Naive thymus-derived CD4-positive, alpha-beta T cell (primary cell): ENCODE results near the gene CEACAM21. TPM values are rescaled to one million over a fixed set of nuclear protein-coding genes. Genes with fewer than 3 reads are reported as not detected.

Source experiments
- ATAC-seq: fragments of 150-1000 bp; cut with Tn5 transposase; 2 replicates; pipeline ENCODE4 v1.10.0; 2021; ENCODE audit warnings: mild to moderate bottlenecking, moderate library complexity
- CTCF ChIA-PET: fragments of 350-600 bp; sonication (Branson Sonifier 250); formaldehyde crosslinking; loops from one replicate; lab custom pipeline; 2021; ENCODE audit warnings: antibody characterized with exemption; lab: Charles Lee
- POLR2A ChIA-PET: fragments of 350-600 bp; sonication (Branson Sonifier 250); formaldehyde crosslinking; loops from one replicate; lab custom pipeline; 2021; ENCODE audit warnings: antibody characterized with exemption, inconsistent platforms; lab: Charles Lee
- DNase-seq, 9 donors: peaks; one replicate each; pipeline versions ENCODE4 v3.0.0 to v3.0.0-alpha.2; 2020 to 2022; ENCODE audit warnings: mixed read lengths in 1 of 9
- H3K27ac ChIP-seq: one replicate; pipeline ENCODE4 v1.7.0; 2013; ENCODE audit warnings: mild to moderate bottlenecking, low read depth, low read length, moderate library complexity
- H3K27me3 ChIP-seq, 2 donors: one replicate each; pipeline ENCODE4 v1.7.0; 2013; ENCODE audit warnings: low read length in 2 of 2, mild to moderate bottlenecking in 2 of 2, moderate library complexity in 2 of 2; ENCODE audit not compliant: control insufficient read depth in 2 of 2, insufficient read depth in 2 of 2
- H3K36me3 ChIP-seq, 3 experiments: 1 replicate in 2 of 3; 2 replicates in 1 of 3; pipeline ENCODE4 v1.7.0; 2013; ENCODE audit warnings: low read length in 3 of 3, mild to moderate bottlenecking in 3 of 3, moderate library complexity in 1 of 3; ENCODE audit not compliant: insufficient read depth in 3 of 3, control insufficient read depth in 2 of 3
- H3K4me1 ChIP-seq, 2 donors: one replicate each; pipeline ENCODE4 v1.7.0; 2013; ENCODE audit warnings: low read length in 2 of 2, mild to moderate bottlenecking in 2 of 2, moderate library complexity in 1 of 2; ENCODE audit not compliant: control insufficient read depth in 2 of 2, insufficient read depth in 2 of 2
- H3K4me3 ChIP-seq: 2 replicates; pipeline ENCODE4 v1.7.0; 2013; ENCODE audit warnings: mild to moderate bottlenecking, low read length
- H3K9me3 ChIP-seq, 3 experiments: 1 replicate in 2 of 3; 2 replicates in 1 of 3; pipeline ENCODE4 v1.7.0; 2013; ENCODE audit warnings: low read length in 3 of 3; ENCODE audit not compliant: control insufficient read depth in 2 of 3
- H3K27ac Mint-ChIP-seq, 9 donors: one replicate each; pipeline ENCODE4 v1.8.0; 2020 to 2022; ENCODE audit warnings: mixed read lengths in 9 of 9, mild to moderate bottlenecking in 8 of 9, moderate library complexity in 5 of 9, inconsistent platforms in 2 of 9
- H3K27me3 Mint-ChIP-seq, 5 donors: one replicate each; pipeline ENCODE4 v1.8.0; 2021 to 2022; ENCODE audit warnings: mixed read lengths in 5 of 5, mild to moderate bottlenecking in 1 of 5
- H3K36me3 Mint-ChIP-seq, 5 donors: one replicate each; pipeline ENCODE4 v1.8.0; 2020 to 2022; ENCODE audit warnings: mixed read lengths in 5 of 5, mild to moderate bottlenecking in 3 of 5, inconsistent platforms in 1 of 5
- H3K4me1 Mint-ChIP-seq, 7 donors: one replicate each; pipeline ENCODE4 v1.8.0; 2020 to 2022; ENCODE audit warnings: mixed read lengths in 7 of 7, mild to moderate bottlenecking in 3 of 7, inconsistent platforms in 1 of 7
- H3K4me3 Mint-ChIP-seq, 10 donors: one replicate each; pipeline ENCODE4 v1.8.0; 2020 to 2022; ENCODE audit warnings: mild to moderate bottlenecking in 10 of 10, mixed read lengths in 10 of 10, moderate library complexity in 6 of 10, inconsistent platforms in 2 of 10
- H3K9me3 Mint-ChIP-seq, 11 donors: one replicate each; pipeline ENCODE4 v1.8.0; 2020 to 2022; ENCODE audit warnings: mixed read lengths in 11 of 11, mild to moderate bottlenecking in 4 of 11, inconsistent platforms in 1 of 11, moderate library complexity in 1 of 11
- intact Hi-C, 2 donors: fragments of 100-400 bp; cut with micrococcal nuclease; formaldehyde crosslinking; loops; one replicate each; pipeline ENCODE4 v1.15.1; 2023
- polyA plus RNA-seq, 2 donors: library from polyadenylated mRNA; unstranded; fragments of 300-500 nt; fragmentation: Illumina TruSeq; gene quantifications; one replicate each; pipeline ENCODE4 v1.2.3, GENCODE V29; 2021
- total RNA-seq, 6 experiments: library from RNA in 5 of 6; stranded (reverse) in 5 of 6; gene quantifications; 1 replicate in 5 of 6; 2 replicates in 1 of 6; pipeline ENCODE4 v1.2.3 and lab custom pipeline; 2021 to 2026

CEACAM21 gene
- total and polyA plus RNA-seq, 7 experiments from 2014 or later, result 27.7 to 64.5 (median 43.6) TPM

DNA sequence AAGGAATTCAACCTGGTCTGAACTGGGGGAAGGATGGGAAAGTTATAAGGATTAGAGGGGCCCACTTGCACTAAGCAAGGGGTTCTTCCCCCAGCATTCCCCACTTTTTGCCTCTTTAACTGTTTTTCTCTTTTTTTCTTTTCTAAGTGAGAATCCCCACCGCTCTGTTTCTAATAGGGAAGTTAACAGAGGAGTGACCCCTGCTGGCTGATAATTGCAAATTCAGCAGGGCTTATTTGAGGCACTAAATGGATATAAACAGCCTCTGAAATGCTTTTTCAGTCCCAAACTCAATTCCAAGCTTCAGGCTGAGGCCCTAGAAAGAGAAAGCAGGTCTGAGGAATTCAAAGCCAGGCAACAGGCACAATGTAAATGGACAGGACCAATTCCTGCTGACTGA is 38.2 kb upstream of the CEACAM21 start:
- no peak overlapping the region for H3K27ac ChIP-seq
- H3K27ac Mint-ChIP-seq, result no peak overlapping the region
- no peaks in the 10 kb centered on the region for H3K27me3 Mint-ChIP-seq
- peak; percentile 55 for ATAC-seq
- CTCF ChIA-PET, result interaction anchor here (3.0 to 13.7 kb wide), 2 partner anchors 25 to 89 kb away, joined by 19 to 384 read pairs; no protein-coding TSS in a partner anchor
- H3K9me3 ChIP-seq, result no peaks in the 10 kb centered on the region
- no peaks in the 10 kb centered on the region for H3K27me3 ChIP-seq
- H3K4me1 ChIP-seq, result peaks cover 11 to 35% of the 10 kb centered on the region in 2 donors
- peak in 1 of 9 donors; percentile 56 for DNase-seq
- H3K4me3 ChIP-seq, result no peak overlapping the region
- intact Hi-C loops, result loop anchor here in 1 of 2 donors (1.0 kb wide), 1 partner anchor 88 kb away; no protein-coding TSS in a partner anchor
- no peaks in the 10 kb centered on the region for H3K36me3 ChIP-seq
- H3K36me3 Mint-ChIP-seq, result peaks cover 0 to 4% (median 0%) of the 10 kb centered on the region in 5 donors
- H3K9me3 Mint-ChIP-seq, result peaks cover 0 to 5% (median 0%) of the 10 kb centered on the region in 11 donors
- H3K4me3 Mint-ChIP-seq, result no peak overlapping the region
- H3K4me1 Mint-ChIP-seq, result peaks cover 33 to 54% (median 45%) of the 10 kb centered on the region in 7 donors
- POLR2A ChIA-PET, result interaction anchor here (14.6 kb wide), 1 partner anchor 23 kb away, joined by 518 read pairs; no protein-coding TSS in a partner anchor

DNA sequence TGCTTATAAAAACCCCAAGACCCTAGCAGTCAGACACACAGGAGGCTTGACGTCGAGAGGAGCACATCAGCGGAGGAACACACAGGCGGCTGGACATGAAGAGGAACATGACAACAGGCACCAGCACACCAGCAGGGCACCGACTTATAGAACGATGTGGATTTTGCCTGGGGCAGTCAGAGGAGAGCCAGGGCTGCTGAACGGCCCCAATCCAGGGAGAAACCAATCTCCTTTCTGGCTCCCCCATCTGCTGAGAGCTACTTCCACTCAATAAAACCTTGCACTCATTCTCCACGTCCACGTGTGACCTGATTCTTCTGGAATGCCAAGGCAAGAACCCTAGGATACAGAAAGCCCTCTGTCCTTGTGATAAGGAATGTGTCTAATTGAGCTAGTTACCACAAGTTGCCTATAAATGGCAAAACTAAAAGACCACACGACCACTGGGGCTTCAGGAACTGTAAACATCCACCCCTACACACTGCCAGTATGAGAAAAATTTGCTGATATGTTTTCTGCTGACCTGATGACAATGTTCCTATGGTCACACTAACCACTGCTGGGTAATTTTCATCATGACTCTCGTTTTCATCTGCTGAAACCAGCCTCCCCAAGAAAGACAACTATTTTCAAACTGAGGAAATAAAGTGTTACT is 35.8 kb upstream of the CEACAM21 start:
- no peak for DNase-seq
- no peaks in the 10 kb centered on the region for H3K27me3 ChIP-seq
- no peaks in the 10 kb centered on the region for H3K27me3 Mint-ChIP-seq
- ChIA-PET CTCF (interaction anchor here (0.8 to 13.7 kb wide), 5 partner anchors 9 to 91 kb away, joined by 3 to 384 read pairs (median 4); no protein-coding TSS in a partner anchor), POLR2A (interaction anchor here (0.7 to 14.6 kb wide), 4 partner anchors 9 to 91 kb away, joined by 3 to 518 read pairs (median 4); no protein-coding TSS in a partner anchor)
- peaks cover 19 to 27% of the 10 kb centered on the region in 2 donors for H3K4me1 ChIP-seq
- peaks cover 0 to 4% (median 0%) of the 10 kb centered on the region in 5 donors for H3K36me3 Mint-ChIP-seq
- intact Hi-C loops, result no loop called here
- H3K4me3 ChIP-seq, result no peak overlapping the region
- ATAC-seq, result no peak
- H3K27ac Mint-ChIP-seq, result no peak overlapping the region
- H3K9me3 ChIP-seq, result no peaks in the 10 kb centered on the region
- no peaks in the 10 kb centered on the region for H3K36me3 ChIP-seq
- no peak overlapping the region for H3K27ac ChIP-seq
- H3K9me3 Mint-ChIP-seq, result no peaks in the 10 kb centered on the region
- peaks cover 25 to 52% (median 43%) of the 10 kb centered on the region in 7 donors for H3K4me1 Mint-ChIP-seq
- H3K4me3 Mint-ChIP-seq, result no peak overlapping the region

DNA sequence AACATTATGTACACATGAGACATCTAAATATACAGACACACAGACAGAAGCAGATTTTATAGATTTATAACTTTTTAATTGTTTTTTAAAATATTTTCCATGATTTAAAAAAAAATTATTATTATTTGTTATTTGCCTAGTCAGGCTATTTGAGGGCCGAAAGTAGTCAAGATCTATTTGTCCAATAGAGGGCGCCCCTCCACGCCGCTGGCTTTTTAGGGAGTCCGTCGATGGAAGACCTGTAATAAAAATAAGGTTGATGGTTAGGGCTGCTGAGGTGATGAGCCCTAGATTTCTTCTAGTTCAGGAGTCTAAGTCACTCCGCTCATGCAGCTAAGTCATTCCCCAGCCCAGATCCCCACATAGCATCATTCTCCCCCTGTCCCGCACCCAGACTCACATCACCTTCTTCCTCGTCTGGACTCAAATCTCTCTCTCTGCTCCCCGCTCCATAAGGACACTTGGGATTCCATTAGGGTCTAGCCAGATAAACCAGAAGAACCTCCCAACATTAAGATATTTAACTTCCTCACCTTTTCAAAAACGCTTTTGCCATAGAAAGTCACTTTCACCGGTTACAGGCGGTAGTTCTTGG is 33.9 kb upstream of the CEACAM21 start:
- H3K27me3 Mint-ChIP-seq, result no peaks in the 10 kb centered on the region
- Histone ChIP-seq H3K27ac (peak overlapping the region; percentile 26), H3K9me3 (no peaks in the 10 kb centered on the region), H3K27me3 (no peaks in the 10 kb centered on the region), H3K4me1 (peaks cover 38 to 42% of the 10 kb centered on the region in 2 donors), H3K4me3 (no peak overlapping the region), H3K36me3 (no peaks in the 10 kb centered on the region)
- CTCF ChIA-PET, result interaction anchor here (0.6 to 13.7 kb wide), 7 partner anchors 9 to 744 kb away, joined by 3 to 384 read pairs (median 5); partner anchors contain the start of gene CEACAM21
- H3K36me3 Mint-ChIP-seq, result peaks cover 0 to 4% (median 0%) of the 10 kb centered on the region in 5 donors
- POLR2A ChIA-PET, result interaction anchor here (0.8 to 15.6 kb wide), 8 partner anchors 10 to 93 kb away, joined by 3 to 518 read pairs (median 3); partner anchors contain the start of gene CEACAM21
- peak overlapping the region; percentile 44 to 97 (median 88) for H3K27ac Mint-ChIP-seq
- H3K9me3 Mint-ChIP-seq, result no peaks in the 10 kb centered on the region
- peak overlapping the region; percentile 51 to 77 (median 62) for H3K4me3 Mint-ChIP-seq
- ATAC-seq (peak; percentile 59), DNase-seq (peak; percentile 53 to 71 (median 64))
- intact Hi-C loops, result loop anchor here (1.0 to 2.0 kb wide), 7 partner anchors 12 to 93 kb away; no protein-coding TSS in a partner anchor
- peaks cover 38 to 57% (median 52%) of the 10 kb centered on the region in 7 donors for H3K4me1 Mint-ChIP-seq

DNA sequence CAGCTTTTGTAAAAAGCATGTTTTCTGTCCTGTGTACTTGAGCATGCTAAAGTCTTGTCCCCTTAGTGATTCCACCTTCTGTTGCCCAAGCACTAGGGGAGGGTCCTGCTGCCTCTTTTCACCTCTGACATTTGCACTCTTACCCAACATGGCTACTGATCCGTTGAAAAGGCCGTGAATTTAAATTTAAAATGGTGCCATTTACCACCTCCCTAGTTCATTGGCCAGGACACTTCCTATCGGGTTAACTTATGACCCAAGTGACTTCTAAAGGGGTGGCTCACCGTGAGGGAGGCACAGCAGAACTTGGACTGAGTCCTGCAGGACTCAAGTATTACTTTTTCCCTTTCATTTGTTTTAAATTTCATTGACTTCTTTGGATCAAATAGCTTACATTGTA is 33.3 kb upstream of the CEACAM21 start:
- H3K4me3 Mint-ChIP-seq, result peak overlapping the region; percentile 21 to 77 (median 56)
- no peaks in the 10 kb centered on the region for H3K27me3 Mint-ChIP-seq
- H3K27ac ChIP-seq, result peak overlapping the region; percentile 14
- H3K9me3 Mint-ChIP-seq, result no peaks in the 10 kb centered on the region
- peaks cover 43 to 47% of the 10 kb centered on the region in 2 donors for H3K4me1 ChIP-seq
- ATAC-seq (no peak), DNase-seq (no peak)
- H3K36me3 ChIP-seq, result no peaks in the 10 kb centered on the region
- intact Hi-C loops, result loop anchor here (1.0 to 2.0 kb wide), 7 partner anchors 12 to 93 kb away; no protein-coding TSS in a partner anchor
- H3K27ac Mint-ChIP-seq, result peak overlapping the region; percentile 44 to 97 (median 88)
- ChIA-PET POLR2A (interaction anchor here (0.8 to 15.6 kb wide), 7 partner anchors 9 to 94 kb away, joined by 3 to 518 read pairs (median 3); partner anchors contain the start of gene CEACAM21), CTCF (interaction anchor here (0.6 to 13.7 kb wide), 7 partner anchors 10 to 745 kb away, joined by 3 to 384 read pairs (median 4); partner anchors contain the start of gene CEACAM21)
- H3K27me3 ChIP-seq, result no peaks in the 10 kb centered on the region
- H3K4me3 ChIP-seq, result no peak overlapping the region
- H3K4me1 Mint-ChIP-seq, result peaks cover 42 to 59% (median 55%) of the 10 kb centered on the region in 7 donors
- H3K36me3 Mint-ChIP-seq, result peaks cover 0 to 4% (median 0%) of the 10 kb centered on the region in 5 donors
- no peaks in the 10 kb centered on the region for H3K9me3 ChIP-seq

DNA sequence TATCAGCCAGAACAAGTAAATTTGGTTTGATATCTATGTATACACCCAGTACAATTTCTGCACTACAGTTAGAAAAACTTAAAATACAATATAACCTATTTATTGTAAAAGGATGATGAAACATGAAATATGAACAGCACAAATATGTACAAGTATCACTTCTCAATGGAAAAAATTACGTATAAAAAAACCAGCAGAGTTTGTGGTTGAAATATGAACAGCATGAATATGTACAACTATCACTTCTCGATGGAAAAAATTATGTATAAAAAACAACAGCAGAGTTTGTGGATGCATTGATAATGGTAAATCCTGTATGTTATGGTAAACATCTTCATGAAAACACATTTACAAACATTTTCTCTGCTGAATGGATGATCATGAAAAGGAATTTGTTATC is 32.4 kb upstream of the CEACAM21 start:
- Histone ChIP-seq H3K9me3 (no peaks in the 10 kb centered on the region), H3K27me3 (no peaks in the 10 kb centered on the region), H3K36me3 (no peaks in the 10 kb centered on the region), H3K4me3 (no peak overlapping the region), H3K4me1 (peaks cover 49 to 55% of the 10 kb centered on the region in 2 donors), H3K27ac (peak overlapping the region; percentile 61)
- intact Hi-C loops, result loop anchor here in 1 of 2 donors (2.0 kb wide), 1 partner anchor 23 kb away; no protein-coding TSS in a partner anchor
- H3K4me3 Mint-ChIP-seq, result peak overlapping the region in 4 of 10 donors; percentile 22 to 99 (median 69)
- ChIA-PET CTCF (interaction anchor here (13.7 kb wide), 1 partner anchor 19 kb away, joined by 384 read pairs; no protein-coding TSS in a partner anchor), POLR2A (interaction anchor here (1.4 to 15.6 kb wide), 3 partner anchors 9 to 17 kb away, joined by 8 to 518 read pairs (median 208); no protein-coding TSS in a partner anchor)
- peak overlapping the region; percentile 85 to 99 (median 96) for H3K27ac Mint-ChIP-seq
- no peak for ATAC-seq
- H3K36me3 Mint-ChIP-seq, result no peaks in the 10 kb centered on the region
- peaks cover 45 to 68% (median 59%) of the 10 kb centered on the region in 7 donors for H3K4me1 Mint-ChIP-seq
- H3K27me3 Mint-ChIP-seq, result no peaks in the 10 kb centered on the region
- DNase-seq, result no peak
- H3K9me3 Mint-ChIP-seq, result no peaks in the 10 kb centered on the region
